ENCODE data around the gene EDC3. TPM values are rescaled to one million over a fixed set of nuclear protein-coding genes. Genes with fewer than 3 reads are reported as not detected.

The EDC3 gene
- total and polyA plus RNA-seq, 7 donors, result 7.8 to 24.1 (median 19.6) TPM

GRCh38 chr15:74610302-74610951, 85.4 kb downstream of the EDC3 start:
- H3K4me3 ChIP-seq, result no peak overlapping the region
- H3K27ac ChIP-seq, result no peak overlapping the region
- DNase-seq, result no peak
- no peaks in the 10 kb centered on the region for H3K4me1 ChIP-seq
- H3K27me3 ChIP-seq (ENCODE audit: insufficient read depth in 3 of 3, low read length in 2 of 3), result no peaks in the 10 kb centered on the region
- intact Hi-C loops (cut with DNase I), result loop anchor here in 1 of 2 donors (5.0 kb wide), 1 partner anchor 68 kb away; the partner anchor contains the start of gene ARID3B
- no peaks in the 10 kb centered on the region for H3K36me3 ChIP-seq (ENCODE audit: insufficient read depth in 1 of 2, low read depth in 1 of 2)
- no peaks in the 10 kb centered on the region for H3K9me3 ChIP-seq
- no peak for ATAC-seq
- TF ChIP-seq CTCF (IDR thresholded peaks at IDR 0.05), result no peak
- WGBS, 3 donors, result 42 to 65% (median 64%) methylated on average over 7 of the region's 7 CpGs

GRCh38 chr15:74609938-74610301, 85.9 kb downstream of the EDC3 start:
- ATAC-seq (no peak), DNase-seq (peak in 1 of 2 donors; percentile 30)
- H3K4me3 ChIP-seq, result no peak overlapping the region
- H3K9me3 ChIP-seq, result no peaks in the 10 kb centered on the region
- intact Hi-C loops (cut with DNase I), result loop anchor here in 1 of 2 donors (5.0 kb wide), 1 partner anchor 68 kb away; the partner anchor contains the start of gene ARID3B
- 82 to 92% (median 85%) methylated on average over 3 of the region's 3 CpGs for WGBS, 3 donors
- no peaks in the 10 kb centered on the region for H3K36me3 ChIP-seq (ENCODE audit: insufficient read depth in 1 of 2, low read depth in 1 of 2)
- H3K27ac ChIP-seq, result no peak overlapping the region
- TF ChIP-seq CTCF (IDR thresholded peaks at IDR 0.05), result no peak
- H3K4me1 ChIP-seq, result no peaks in the 10 kb centered on the region
- no peaks in the 10 kb centered on the region for H3K27me3 ChIP-seq (ENCODE audit: insufficient read depth in 3 of 3, low read length in 2 of 3)

- H3K9me3 ChIP-seq, result no peaks in the 10 kb centered on the region
- ATAC-seq (no peak), DNase-seq (peak in 1 of 2 donors; percentile 35)
Observed at GRCh38 chr15:74608786-74609185, 87.0 kb downstream of the EDC3 start.

GRCh38 chr15:74605795-74606150, 90.1 kb downstream of the EDC3 start:
- no peak for ATAC-seq
- Histone ChIP-seq H3K4me3 (no peak overlapping the region), H3K27ac (no peak overlapping the region), H3K9me3 (no peaks in the 10 kb centered on the region), H3K36me3 (ENCODE audit: insufficient read depth in 1 of 2, low read depth in 1 of 2) (no peaks in the 10 kb centered on the region), H3K4me1 (no peaks in the 10 kb centered on the region), H3K27me3 (ENCODE audit: insufficient read depth in 3 of 3, low read length in 2 of 3) (no peaks in the 10 kb centered on the region)
- DNase-seq, result no peak
- intact Hi-C loops (cut with DNase I), result no loop called here
- no peak for TF ChIP-seq CTCF (IDR thresholded peaks at IDR 0.05)
- WGBS, 3 donors, result 71 to 77% (median 74%) methylated on average over 1 of the region's 1 CpG

More at GRCh38 chr15:74608786-74609185, 87.0 kb downstream of the EDC3 start:
- no peak for TF ChIP-seq CTCF (IDR thresholded peaks at IDR 0.05)
- 75 to 89% (median 80%) methylated on average over 3 of the region's 3 CpGs for WGBS, 3 donors
- H3K36me3 ChIP-seq (ENCODE audit: insufficient read depth in 1 of 2, low read depth in 1 of 2), result no peaks in the 10 kb centered on the region
- no peak overlapping the region for H3K4me3 ChIP-seq
- intact Hi-C loops (cut with DNase I), result no loop called here
- H3K27me3 ChIP-seq (ENCODE audit: insufficient read depth in 3 of 3, low read length in 2 of 3), result no peaks in the 10 kb centered on the region
- no peaks in the 10 kb centered on the region for H3K4me1 ChIP-seq
- H3K27ac ChIP-seq, result no peak overlapping the region

Measured in psoas muscle (tissue), 8 donors.